ENCODE measurements around the gene DOCK8. TPM values are rescaled to one million over a fixed set of nuclear protein-coding genes. Genes with fewer than 3 reads are reported as not detected.

DOCK8 gene
- total RNA-seq, 1 donor from 2014 or later: 8.3 TPM

DNA sequence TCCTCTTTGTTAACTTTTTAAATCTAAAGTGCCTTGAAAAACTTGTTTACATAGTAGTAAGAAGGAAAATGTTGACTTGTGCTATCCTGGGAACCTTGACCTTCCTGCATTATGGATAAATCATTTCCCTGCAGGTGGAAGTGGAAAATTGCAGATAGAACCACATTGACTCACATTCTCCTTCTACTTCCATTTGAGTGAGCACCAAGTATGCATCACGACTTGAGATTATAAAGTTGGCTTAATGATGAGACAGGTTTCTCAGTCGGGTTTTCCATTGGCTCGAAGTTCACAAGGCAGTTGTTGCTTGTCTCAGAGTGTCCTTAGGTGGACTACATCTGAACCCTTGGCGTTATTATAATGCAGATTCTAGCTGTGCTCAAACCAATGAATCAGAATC lies 39.9 kb downstream of the DOCK8 start:
- H3K36me3 Mint-ChIP-seq (ENCODE audit: low read depth, unreplicated experiment): no peaks in the 10 kb centered on the region
- H3K9me3 Mint-ChIP-seq (ENCODE audit: unreplicated experiment): no peaks in the 10 kb centered on the region
- no peak overlapping the region for H3K4me3 Mint-ChIP-seq (ENCODE audit: unreplicated experiment)
- DNase-seq (ENCODE audit: low spot score): no peak
- H3K27me3 Mint-ChIP-seq (ENCODE audit: unreplicated experiment): no peaks in the 10 kb centered on the region
- H3K4me1 Mint-ChIP-seq (ENCODE audit: unreplicated experiment): peaks cover 16% of the 10 kb centered on the region
- TF ChIP-seq, protein P1, sequence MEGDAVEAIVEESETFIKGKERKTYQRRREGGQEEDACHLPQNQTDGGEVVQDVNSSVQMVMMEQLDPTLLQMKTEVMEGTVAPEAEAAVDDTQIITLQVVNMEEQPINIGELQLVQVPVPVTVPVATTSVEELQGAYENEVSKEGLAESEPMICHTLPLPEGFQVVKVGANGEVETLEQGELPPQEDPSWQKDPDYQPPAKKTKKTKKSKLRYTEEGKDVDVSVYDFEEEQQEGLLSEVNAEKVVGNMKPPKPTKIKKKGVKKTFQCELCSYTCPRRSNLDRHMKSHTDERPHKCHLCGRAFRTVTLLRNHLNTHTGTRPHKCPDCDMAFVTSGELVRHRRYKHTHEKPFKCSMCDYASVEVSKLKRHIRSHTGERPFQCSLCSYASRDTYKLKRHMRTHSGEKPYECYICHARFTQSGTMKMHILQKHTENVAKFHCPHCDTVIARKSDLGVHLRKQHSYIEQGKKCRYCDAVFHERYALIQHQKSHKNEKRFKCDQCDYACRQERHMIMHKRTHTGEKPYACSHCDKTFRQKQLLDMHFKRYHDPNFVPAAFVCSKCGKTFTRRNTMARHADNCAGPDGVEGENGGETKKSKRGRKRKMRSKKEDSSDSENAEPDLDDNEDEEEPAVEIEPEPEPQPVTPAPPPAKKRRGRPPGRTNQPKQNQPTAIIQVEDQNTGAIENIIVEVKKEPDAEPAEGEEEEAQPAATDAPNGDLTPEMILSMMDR (IDR thresholded peaks at IDR 0.05; ENCODE audit: unreplicated experiment): no peak
- H3K27ac Mint-ChIP-seq (ENCODE audit: unreplicated experiment): no peak overlapping the region

DNA sequence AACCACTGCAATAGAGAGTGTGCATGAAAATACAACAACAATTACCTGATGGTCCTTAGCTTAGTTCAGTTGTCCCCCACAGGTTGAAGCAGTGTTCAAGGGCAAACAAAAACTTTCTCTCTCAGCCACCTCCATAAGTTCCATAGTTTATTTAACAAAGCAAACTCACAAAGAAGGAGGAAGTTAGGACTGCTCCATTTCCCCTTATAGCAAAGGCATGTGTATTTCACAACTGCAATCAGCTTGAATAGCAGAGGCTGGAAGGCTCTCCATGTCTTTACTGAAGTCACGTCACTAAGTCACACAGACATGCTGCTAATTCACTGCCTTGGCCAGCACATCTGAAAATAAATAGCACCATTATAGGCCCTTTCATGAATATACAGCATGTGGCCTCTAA lies 43.3 kb downstream of the DOCK8 start:
- no peak for DNase-seq (ENCODE audit: low spot score)
- Mint-ChIP-seq H3K9me3 (ENCODE audit: unreplicated experiment) (no peaks in the 10 kb centered on the region), H3K4me1 (ENCODE audit: unreplicated experiment) (peaks cover 4% of the 10 kb centered on the region), H3K36me3 (ENCODE audit: low read depth, unreplicated experiment) (no peaks in the 10 kb centered on the region), H3K4me3 (ENCODE audit: unreplicated experiment) (no peak overlapping the region), H3K27me3 (ENCODE audit: unreplicated experiment) (no peaks in the 10 kb centered on the region), H3K27ac (ENCODE audit: unreplicated experiment) (no peak overlapping the region)
- TF ChIP-seq, protein P1 (IDR thresholded peaks at IDR 0.05; ENCODE audit: unreplicated experiment): no peak

DNA sequence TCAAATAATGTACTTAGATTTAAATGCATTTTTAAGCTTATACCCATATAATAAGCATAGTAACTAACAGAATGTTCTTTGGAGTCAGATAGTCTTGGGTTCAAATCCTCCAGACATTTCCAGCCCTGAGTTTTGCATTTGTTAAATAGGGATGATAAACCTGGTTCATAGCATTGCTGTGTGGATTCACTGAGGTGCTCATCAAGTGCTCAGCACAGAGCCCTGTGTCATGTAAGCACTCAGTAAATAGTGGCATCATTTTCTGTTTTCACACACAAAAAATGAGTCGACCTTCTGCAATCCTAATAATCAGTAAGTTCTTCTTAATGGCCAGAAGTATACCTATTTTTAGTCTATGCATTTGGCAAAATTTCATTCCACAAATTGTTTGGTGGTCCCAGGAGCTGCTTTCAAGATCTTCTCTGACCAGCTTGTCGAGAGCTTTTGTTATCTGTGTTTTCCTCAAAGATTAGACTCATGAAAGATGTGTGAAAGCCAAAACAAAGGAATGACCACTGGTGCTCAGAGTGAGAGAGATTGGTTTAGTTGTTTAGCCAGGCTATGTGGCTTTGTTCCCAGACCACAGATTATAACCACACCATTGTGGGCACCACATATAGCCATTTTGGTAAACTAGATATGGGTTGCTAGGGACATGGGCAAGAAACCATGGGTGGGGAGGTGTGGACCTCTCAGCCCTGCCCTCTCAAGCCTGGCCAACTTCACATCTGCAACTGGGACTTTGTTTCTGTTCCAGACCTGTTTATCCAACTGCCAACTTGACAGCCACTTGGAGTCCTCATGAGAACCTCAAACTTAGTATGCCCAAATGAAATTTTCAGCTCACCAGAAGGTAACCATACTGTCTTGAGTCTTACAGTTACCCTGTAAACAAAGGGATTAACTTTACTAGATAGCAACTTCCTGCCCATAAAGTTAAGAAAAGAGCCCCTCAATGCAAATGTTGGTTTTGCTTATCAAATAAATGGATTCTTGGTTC lies 45.0 kb downstream of the DOCK8 start:
- Mint-ChIP-seq H3K27ac (ENCODE audit: unreplicated experiment) (no peak overlapping the region), H3K4me3 (ENCODE audit: unreplicated experiment) (no peak overlapping the region), H3K9me3 (ENCODE audit: unreplicated experiment) (no peaks in the 10 kb centered on the region), H3K27me3 (ENCODE audit: unreplicated experiment) (no peaks in the 10 kb centered on the region), H3K4me1 (ENCODE audit: unreplicated experiment) (no peaks in the 10 kb centered on the region), H3K36me3 (ENCODE audit: low read depth, unreplicated experiment) (no peaks in the 10 kb centered on the region)
- TF ChIP-seq, protein P1 (IDR thresholded peaks at IDR 0.05; ENCODE audit: unreplicated experiment): no peak
- no peak for DNase-seq (ENCODE audit: low spot score)

DNA sequence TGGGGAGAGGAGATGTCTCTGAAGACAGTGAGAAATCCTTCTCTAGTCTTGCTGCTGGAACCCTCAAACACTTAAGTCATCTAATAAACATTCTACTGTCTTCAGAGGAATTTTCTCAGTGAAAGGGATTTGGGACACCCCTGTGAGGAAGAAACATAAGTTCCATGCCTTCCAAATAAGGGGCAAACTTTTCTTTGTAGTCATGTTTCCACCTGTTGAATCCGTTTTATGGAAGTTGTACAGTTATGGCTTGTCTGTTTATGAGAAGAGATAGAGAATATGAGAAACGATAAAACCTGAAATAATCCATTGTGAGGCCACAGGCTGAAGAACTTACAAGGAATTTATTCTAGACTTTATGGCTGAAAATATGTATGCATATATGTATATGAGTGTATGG lies 49.6 kb downstream of the DOCK8 start:
- H3K9me3 Mint-ChIP-seq (ENCODE audit: unreplicated experiment): no peaks in the 10 kb centered on the region
- TF ChIP-seq, protein P1 (IDR thresholded peaks at IDR 0.05; ENCODE audit: unreplicated experiment): no peak
- no peak overlapping the region for H3K27ac Mint-ChIP-seq (ENCODE audit: unreplicated experiment)
- no peaks in the 10 kb centered on the region for H3K27me3 Mint-ChIP-seq (ENCODE audit: unreplicated experiment)
- no peaks in the 10 kb centered on the region for H3K4me1 Mint-ChIP-seq (ENCODE audit: unreplicated experiment)
- no peak for DNase-seq (ENCODE audit: low spot score)
- no peaks in the 10 kb centered on the region for H3K36me3 Mint-ChIP-seq (ENCODE audit: low read depth, unreplicated experiment)
- H3K4me3 Mint-ChIP-seq (ENCODE audit: unreplicated experiment): no peak overlapping the region

DNA sequence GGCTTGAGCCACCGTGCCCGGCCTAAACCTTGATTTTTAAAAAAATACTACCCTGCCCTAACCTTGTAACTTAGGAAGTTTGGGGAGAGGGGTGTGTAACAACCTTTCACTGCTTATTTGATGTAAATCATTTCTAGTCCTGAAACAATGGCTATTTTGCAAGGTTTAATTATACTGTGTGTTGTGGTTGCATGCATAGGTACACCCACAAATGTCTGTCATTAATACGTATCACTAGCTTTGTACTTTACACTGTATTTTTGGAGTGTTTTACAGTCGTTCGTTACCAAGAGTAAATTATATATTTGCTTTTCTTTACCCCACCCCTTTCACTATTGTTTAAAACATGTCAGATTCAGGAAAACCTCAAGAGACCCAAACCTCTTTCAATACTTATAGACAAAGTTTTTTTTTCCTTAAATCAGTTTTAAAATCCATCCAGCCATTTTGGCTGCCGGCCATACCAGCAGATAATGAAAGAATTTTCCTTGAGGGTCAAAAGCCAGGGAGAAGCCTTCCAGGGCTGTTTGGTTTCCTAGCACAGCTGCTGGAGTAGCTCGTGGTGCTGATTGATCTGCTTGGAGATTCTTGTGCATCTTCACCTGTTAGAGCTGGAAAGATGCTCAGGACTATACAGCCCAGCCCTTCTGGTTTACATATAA lies 50.7 kb downstream of the DOCK8 start:
- TF ChIP-seq, protein P1 (IDR thresholded peaks at IDR 0.05; ENCODE audit: unreplicated experiment): no peak
- Mint-ChIP-seq H3K27me3 (ENCODE audit: unreplicated experiment) (no peaks in the 10 kb centered on the region), H3K27ac (ENCODE audit: unreplicated experiment) (no peak overlapping the region)

More for the DNA sequence above, 50.7 kb downstream of the DOCK8 start:
- H3K9me3 Mint-ChIP-seq (ENCODE audit: unreplicated experiment): no peaks in the 10 kb centered on the region
- H3K4me3 Mint-ChIP-seq (ENCODE audit: unreplicated experiment): no peak overlapping the region
- no peaks in the 10 kb centered on the region for H3K4me1 Mint-ChIP-seq (ENCODE audit: unreplicated experiment)
- H3K36me3 Mint-ChIP-seq (ENCODE audit: low read depth, unreplicated experiment): no peaks in the 10 kb centered on the region
- no peak for DNase-seq (ENCODE audit: low spot score)

Data from endothelial cell (in vitro differentiated cells).